K562 treated with DMSO at 1 percent for 24 hours (cell line): ENCODE results near the gene CTSH. TPM values are rescaled to one million over a fixed set of nuclear protein-coding genes. Genes with fewer than 3 reads are reported as not detected.

Experiments used
- total RNA-seq: library from RNA; unstranded; fragments of 300-600 nt; gene quantifications from 2 replicates; pipeline ENCODE4 v1.2.3, GENCODE V29; 2022; ENCODE audit warnings: low read depth; ENCODE audit not compliant: insufficient read depth

CTSH gene
- 108 and 121 TPM in 2 replicates for total RNA-seq

GRCh38 chr15:78944669-78945407 is at the start of gene CTSH:
Gene CTSH (minus strand): TSS chr15:78945046. CDS start chr15:78944981, 65 bp downstream.

GRCh38 chr15:78872155-78872971 is 72.5 kb downstream of the CTSH start, which contains the start of gene MORF4L1:
Gene MORF4L1 (plus strand): TSS chr15:78872890. CDS start chr15:78873018, 128 bp downstream.

Other genes with a start within 250 kb of the CTSH start
- 0.10 and 0.24 TPM in 2 replicates for gene ADAMTS7, start 133.6 kb downstream of the CTSH start, total RNA-seq
- gene MORF4L1, start 72.2 kb downstream of the CTSH start, total RNA-seq, result 210 and 215 TPM in 2 replicates
- not detected in 2 replicates for gene RASGRF1, start 145.7 kb upstream of the CTSH start, total RNA-seq